Cortex of kidney (tissue), 1 donor: Measurements from ENCODE around the gene SERGEF.

Experiments
- DNase-seq: peaks from one replicate; lab custom pipeline; 2025; lab: John Stamatoyannopoulos, UW

The SERGEF gene

GRCh38 chr11:17861036-17861755 lies 151.7 kb downstream of the SERGEF start:
- no peak for DNase-seq

- DNase-seq, result no peak
Measured at GRCh38 chr11:17859552-17859951, 153.3 kb downstream of the SERGEF start.

- no peak for DNase-seq
Measured at GRCh38 chr11:17855531-17856290, 157.1 kb downstream of the SERGEF start.

- no peak for DNase-seq
Measured at GRCh38 chr11:17853280-17853679, 159.6 kb downstream of the SERGEF start.

- DNase-seq, result no peak
Measured at GRCh38 chr11:17852246-17852645, 160.6 kb downstream of the SERGEF start.

- DNase-seq, result no peak
Measured at GRCh38 chr11:17851697-17852096, 161.2 kb downstream of the SERGEF start.

- DNase-seq, result no peak
Measured at GRCh38 chr11:17850336-17850735, 162.5 kb downstream of the SERGEF start.

- no peak for DNase-seq
Measured at GRCh38 chr11:17848715-17849114, 164.1 kb downstream of the SERGEF start.

GRCh38 chr11:17846852-17847453 lies 165.9 kb downstream of the SERGEF start:
- DNase-seq, result no peak

- no peak for DNase-seq
Measured at GRCh38 chr11:17845431-17845881, 167.4 kb downstream of the SERGEF start.

GRCh38 chr11:17840101-17840548 lies 172.7 kb downstream of the SERGEF start:
- DNase-seq, result no peak

- DNase-seq, result no peak
Measured at GRCh38 chr11:17839450-17839849, 173.4 kb downstream of the SERGEF start.

- no peak for DNase-seq
Measured at GRCh38 chr11:17838102-17838501, 174.7 kb downstream of the SERGEF start.

GRCh38 chr11:17831883-17832282 lies 181.0 kb downstream of the SERGEF start:
- no peak for DNase-seq

- DNase-seq, result no peak
Measured at GRCh38 chr11:17831228-17831627, 181.6 kb downstream of the SERGEF start.

- no peak for DNase-seq
Measured at GRCh38 chr11:17828311-17828751, 184.5 kb downstream of the SERGEF start.

GRCh38 chr11:17827006-17827405 lies 185.8 kb downstream of the SERGEF start:
- no peak for DNase-seq

GRCh38 chr11:17822401-17822781 lies 190.5 kb downstream of the SERGEF start:
- no peak for DNase-seq

GRCh38 chr11:17821648-17822400 lies 191.0 kb downstream of the SERGEF start:
- no peak for DNase-seq

- no peak for DNase-seq
Measured at GRCh38 chr11:17816232-17816931, 196.5 kb downstream of the SERGEF start.

GRCh38 chr11:17814546-17814945 lies 198.3 kb downstream of the SERGEF start:
- DNase-seq, result no peak
